ENCODE results near the gene TRO. TPM values are rescaled to one million over a fixed set of nuclear protein-coding genes. Genes with fewer than 3 reads are reported as not detected.
A peak's percentile ranks its signal among the peaks of the same experiment; 100 is the strongest.

TRO gene
- total RNA-seq, result 1.6 and 2.6 TPM in 2 replicates

GRCh38 chrX:54920610-54921426 is at the start of gene TRO:
TRO (plus strand) TSS chrX:54920824; CDS start chrX:54922247, 1,423 bp downstream.
- peak within 1 kb of the TSS; percentile 94 for H3K4me3 Mint-ChIP-seq

GRCh38 chrX:54885740-54886139 is 34.9 kb upstream of the TRO start:
- no peaks in the 10 kb centered on the region for H3K4me1 Mint-ChIP-seq
- DNase-seq, result no peak
- no peak overlapping the region for H3K27ac Mint-ChIP-seq
- intact Hi-C loops (cut with micrococcal nuclease), result no loop called here
- H3K36me3 Mint-ChIP-seq (ENCODE audit: low read depth), result no peaks in the 10 kb centered on the region
- no peaks in the 10 kb centered on the region for H3K9me3 Mint-ChIP-seq
- no peak overlapping the region for H3K4me3 Mint-ChIP-seq
- H3K27me3 Mint-ChIP-seq, result peaks cover 6% of the 10 kb centered on the region

More at GRCh38 chrX:54920610-54921426, at the start of gene TRO:
- peaks cover 17% of the 10 kb centered on the region for H3K4me1 Mint-ChIP-seq
- no peaks in the 10 kb centered on the region for H3K36me3 Mint-ChIP-seq (ENCODE audit: low read depth)
- H3K9me3 Mint-ChIP-seq, result no peaks in the 10 kb centered on the region
- peak within 1 kb of the TSS; percentile 58 for H3K27ac Mint-ChIP-seq
- intact Hi-C loops (cut with micrococcal nuclease), result loop anchor here (1.0 to 10.0 kb wide), 2 partner anchors 84 to 113 kb away; partner anchors contain the start of gene APEX2
- DNase-seq, result peak; percentile 56
- peaks cover 12% of the 10 kb centered on the region for H3K27me3 Mint-ChIP-seq

- DNase-seq, result peak; percentile 75
- intact Hi-C loops (cut with micrococcal nuclease), result no loop called here
- Mint-ChIP-seq H3K4me3 (no peak overlapping the region), H3K27me3 (peaks cover 6% of the 10 kb centered on the region), H3K27ac (no peak overlapping the region), H3K4me1 (peaks cover 2% of the 10 kb centered on the region), H3K9me3 (no peaks in the 10 kb centered on the region), H3K36me3 (ENCODE audit: low read depth) (no peaks in the 10 kb centered on the region)
Observed at GRCh38 chrX:54891573-54891972, 29.1 kb upstream of the TRO start.

- no peak overlapping the region for H3K4me3 Mint-ChIP-seq
- H3K4me1 Mint-ChIP-seq, result peaks cover 2% of the 10 kb centered on the region
- no peaks in the 10 kb centered on the region for H3K36me3 Mint-ChIP-seq (ENCODE audit: low read depth)
- H3K27ac Mint-ChIP-seq, result no peak overlapping the region
- no peak for DNase-seq
- H3K9me3 Mint-ChIP-seq, result no peaks in the 10 kb centered on the region
- intact Hi-C loops (cut with micrococcal nuclease), result no loop called here
- H3K27me3 Mint-ChIP-seq, result peaks cover 5% of the 10 kb centered on the region
Observed at GRCh38 chrX:54894159-54894558, 26.5 kb upstream of the TRO start.

DNA sequence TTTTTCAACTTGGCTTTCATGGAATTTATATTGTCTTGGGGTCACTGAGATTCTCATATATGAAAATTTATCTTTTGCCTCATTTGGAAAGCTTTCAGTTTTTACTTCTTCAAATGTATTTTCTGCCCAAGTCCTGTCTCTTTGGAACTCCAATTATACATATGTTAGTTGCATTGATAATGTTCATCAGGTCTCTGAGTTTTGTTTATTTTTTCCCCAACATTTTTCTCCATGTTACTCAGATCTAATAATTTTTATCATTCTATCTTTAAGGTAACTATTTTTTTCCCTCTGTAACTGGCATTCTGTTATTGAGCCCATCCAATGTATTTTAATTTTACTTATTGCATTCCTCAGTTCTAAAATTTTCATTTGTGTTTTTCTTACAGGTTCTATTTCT is 10.7 kb upstream of the TRO start:
- no peaks in the 10 kb centered on the region for H3K36me3 Mint-ChIP-seq (ENCODE audit: low read depth)
- H3K27ac Mint-ChIP-seq, result no peak overlapping the region

GRCh38 chrX:54921427-54922021 is 900 bp downstream of the TRO start:
- Mint-ChIP-seq H3K27ac (peak overlapping the region; percentile 58), H3K4me3 (peak overlapping the region; percentile 94), H3K36me3 (ENCODE audit: low read depth) (no peaks in the 10 kb centered on the region), H3K27me3 (peaks cover 10% of the 10 kb centered on the region), H3K9me3 (no peaks in the 10 kb centered on the region), H3K4me1 (peaks cover 17% of the 10 kb centered on the region)
- peak; percentile 82 for DNase-seq
- intact Hi-C loops (cut with micrococcal nuclease), result loop anchor here (1.0 to 10.0 kb wide), 2 partner anchors 83 to 113 kb away; partner anchors contain the start of gene APEX2

More for the DNA sequence above, 10.7 kb upstream of the TRO start:
- Mint-ChIP-seq H3K27me3 (no peaks in the 10 kb centered on the region), H3K4me3 (no peak overlapping the region), H3K4me1 (no peaks in the 10 kb centered on the region), H3K9me3 (no peaks in the 10 kb centered on the region)
- no peak for DNase-seq
- intact Hi-C loops (cut with micrococcal nuclease), result no loop called here

GRCh38 chrX:54922547-54922946 is 1.9 kb downstream of the TRO start:
- Mint-ChIP-seq H3K27me3 (peaks cover 8% of the 10 kb centered on the region), H3K4me1 (peaks cover 17% of the 10 kb centered on the region), H3K9me3 (no peaks in the 10 kb centered on the region), H3K27ac (no peak overlapping the region), H3K4me3 (peak overlapping the region; percentile 94), H3K36me3 (ENCODE audit: low read depth) (no peaks in the 10 kb centered on the region)
- DNase-seq, result no peak
- intact Hi-C loops (cut with micrococcal nuclease), result loop anchor here (10.0 kb wide), 1 partner anchor 82 kb away; the partner anchor contains the start of gene APEX2

GRCh38 chrX:54923376-54923775 is 2.8 kb downstream of the TRO start:
- Mint-ChIP-seq H3K9me3 (no peaks in the 10 kb centered on the region), H3K4me3 (no peak overlapping the region), H3K36me3 (ENCODE audit: low read depth) (no peaks in the 10 kb centered on the region), H3K27me3 (peaks cover 8% of the 10 kb centered on the region), H3K27ac (no peak overlapping the region), H3K4me1 (peaks cover 17% of the 10 kb centered on the region)
- no peak for DNase-seq
- intact Hi-C loops (cut with micrococcal nuclease), result loop anchor here (10.0 kb wide), 1 partner anchor 81 kb away; the partner anchor contains the start of gene APEX2

- Mint-ChIP-seq H3K4me1 (peaks cover 4% of the 10 kb centered on the region), H3K4me3 (no peak overlapping the region), H3K36me3 (ENCODE audit: low read depth) (no peaks in the 10 kb centered on the region), H3K27me3 (no peaks in the 10 kb centered on the region), H3K9me3 (no peaks in the 10 kb centered on the region), H3K27ac (no peak overlapping the region)
- no peak for DNase-seq
- intact Hi-C loops (cut with micrococcal nuclease), result loop anchor here (10.0 kb wide), 1 partner anchor 78 kb away; the partner anchor contains the start of gene APEX2
Observed at GRCh38 chrX:54926978-54927377, 6.4 kb downstream of the TRO start.

GRCh38 chrX:54928876-54929275 is 8.3 kb downstream of the TRO start:
- intact Hi-C loops (cut with micrococcal nuclease), result loop anchor here (10.0 kb wide), 1 partner anchor 76 kb away; the partner anchor contains the start of gene APEX2
- H3K27me3 Mint-ChIP-seq, result no peaks in the 10 kb centered on the region
- DNase-seq, result no peak
- no peaks in the 10 kb centered on the region for H3K36me3 Mint-ChIP-seq (ENCODE audit: low read depth)
- H3K4me1 Mint-ChIP-seq, result no peaks in the 10 kb centered on the region
- H3K4me3 Mint-ChIP-seq, result no peak overlapping the region
- no peak overlapping the region for H3K27ac Mint-ChIP-seq
- H3K9me3 Mint-ChIP-seq, result no peaks in the 10 kb centered on the region

- no peaks in the 10 kb centered on the region for H3K4me1 Mint-ChIP-seq
- H3K9me3 Mint-ChIP-seq, result no peaks in the 10 kb centered on the region
- intact Hi-C loops (cut with micrococcal nuclease), result no loop called here
- DNase-seq, result no peak
- no peaks in the 10 kb centered on the region for H3K36me3 Mint-ChIP-seq (ENCODE audit: low read depth)
- H3K27me3 Mint-ChIP-seq, result no peaks in the 10 kb centered on the region
- H3K4me3 Mint-ChIP-seq, result no peak overlapping the region
- no peak overlapping the region for H3K27ac Mint-ChIP-seq
Observed at GRCh38 chrX:54930291-54931049, 9.8 kb downstream of the TRO start.

- intact Hi-C loops (cut with micrococcal nuclease), result no loop called here
- Mint-ChIP-seq H3K9me3 (no peaks in the 10 kb centered on the region), H3K27me3 (no peaks in the 10 kb centered on the region)
Observed at GRCh38 chrX:54931107-54931506, 10.5 kb downstream of the TRO start.

GRCh38 chrX:54933150-54933826 is 12.7 kb downstream of the TRO start:
- intact Hi-C loops (cut with micrococcal nuclease), result no loop called here
- no peak overlapping the region for H3K27ac Mint-ChIP-seq
- H3K4me1 Mint-ChIP-seq, result no peaks in the 10 kb centered on the region

More at GRCh38 chrX:54931107-54931506, 10.5 kb downstream of the TRO start:
- H3K36me3 Mint-ChIP-seq (ENCODE audit: low read depth), result no peaks in the 10 kb centered on the region
- no peaks in the 10 kb centered on the region for H3K4me1 Mint-ChIP-seq
- no peak overlapping the region for H3K4me3 Mint-ChIP-seq
- H3K27ac Mint-ChIP-seq, result no peak overlapping the region
- no peak for DNase-seq

More at GRCh38 chrX:54933150-54933826, 12.7 kb downstream of the TRO start:
- H3K27me3 Mint-ChIP-seq, result no peaks in the 10 kb centered on the region
- H3K9me3 Mint-ChIP-seq, result no peaks in the 10 kb centered on the region
- DNase-seq, result no peak
- no peaks in the 10 kb centered on the region for H3K36me3 Mint-ChIP-seq (ENCODE audit: low read depth)
- no peak overlapping the region for H3K4me3 Mint-ChIP-seq
